ENCODE data around the gene CSAG2.

The CSAG2 gene

GRCh38 chrX:152658302-152658701 lies 50.8 kb downstream of the CSAG2 start:
- DNase-seq = no peak

Data from NCI-H1694 treated with DMSO at 0.1 percent for 48 hours (cell line).